ENCODE results near the gene CAPN7.

GRCh38 chr3:15262021-15262420, 56.0 kb downstream of the CAPN7 start:
- TF ChIP-seq ZNF274 (IDR thresholded peaks at IDR 0.05; ENCODE audit: low read depth, low read length) (no peak), YY1 (IDR thresholded peaks at IDR 0.05; ENCODE audit: insufficient read depth, insufficient read length) (no peak), SUZ12 (IDR thresholded peaks at IDR 0.05; ENCODE audit: extremely low read depth, insufficient read depth, insufficient read length) (no peak)

Measured in NT2/D1 (cell line).